Hepatocyte (in vitro differentiated cells): ENCODE data around the gene TACC2.

Experiments
- CTCF ChIP-seq: fragments of 200-600 bp; sonication (generic); IDR thresholded peaks from 2 replicates; pipeline ENCODE4 v1.5.1; 2016; ENCODE audit warnings: antibody characterized with exemption, mild to moderate bottlenecking; ENCODE audit not compliant: poor library complexity
- EZH2phosphoT487 ChIP-seq: fragments of 200-600 bp; sonication (generic); IDR thresholded peaks from one replicate; pipeline ENCODE4 v1.6.1; 2018; ENCODE audit warnings: antibody characterized with exemption, mild to moderate bottlenecking, low read depth, moderate library complexity; ENCODE audit not compliant: unreplicated experiment, severe bottlenecking

GRCh38 chr10:122151121-122151694 lies 162.2 kb downstream of the TACC2 start:
- TF ChIP-seq CTCF = no peak
- TF ChIP-seq EZH2phosphoT487 = no peak
